AG08395 (cell line): ENCODE results near the gene B4GALT5.
"Not testable (repeated sequence)": the region's sequence is repeated elsewhere in the genome, so short reads cannot be mapped to it uniquely, and the experiment has no call there.

Experiments
- DNase-seq: peaks from one replicate; pipeline ENCODE4 v3.0.0; 2012; ENCODE audit warnings: mixed read lengths, low spot score

The B4GALT5 gene

GRCh38 chr20:49713753-49714712 lies at the start of gene B4GALT5:
Gene B4GALT5, minus strand, starts transcription at chr20:49713878. Its CDS starts 188 bp downstream, at chr20:49713690.
- DNase-seq, result peak; percentile 83

DNA sequence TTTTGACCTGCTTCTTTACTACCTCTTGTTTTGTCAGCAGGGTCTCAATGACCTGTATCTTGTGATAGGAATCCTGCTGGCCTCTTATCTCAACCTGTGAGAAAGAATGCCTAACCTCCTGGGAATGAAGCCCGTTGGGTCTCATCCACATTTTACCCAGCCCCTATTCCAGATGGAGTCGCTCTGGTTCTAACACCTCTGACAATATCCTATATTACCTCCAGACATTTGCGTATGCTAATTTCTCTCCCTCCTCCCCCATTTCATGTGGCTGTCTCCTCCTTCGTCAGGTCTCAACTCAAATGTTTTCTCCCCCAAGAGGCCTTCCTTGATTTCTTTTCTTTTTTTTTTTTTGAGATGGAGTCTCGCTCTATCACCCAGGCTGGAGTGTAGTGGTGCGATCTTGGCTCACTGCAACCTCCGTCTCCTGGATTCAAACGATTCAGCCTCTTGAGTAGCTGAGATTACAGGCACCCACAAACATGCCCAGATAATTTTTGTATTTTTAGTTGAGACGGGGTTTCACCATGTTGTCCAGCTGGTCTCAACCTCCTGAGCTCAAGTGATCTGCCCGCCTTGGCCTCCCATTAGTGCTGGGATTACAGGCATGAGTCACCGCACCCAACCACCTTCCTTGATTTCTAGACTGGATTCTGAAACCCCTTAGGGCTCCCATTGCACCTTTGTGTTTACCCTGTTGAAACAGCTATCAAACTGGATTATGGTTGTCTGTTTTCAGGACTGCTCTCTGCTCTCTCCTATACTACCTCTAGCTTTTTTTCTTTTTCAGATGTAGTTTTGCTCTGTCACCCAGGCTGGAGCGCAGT lies 49.5 kb upstream of the B4GALT5 start:
- no peak for DNase-seq

DNA sequence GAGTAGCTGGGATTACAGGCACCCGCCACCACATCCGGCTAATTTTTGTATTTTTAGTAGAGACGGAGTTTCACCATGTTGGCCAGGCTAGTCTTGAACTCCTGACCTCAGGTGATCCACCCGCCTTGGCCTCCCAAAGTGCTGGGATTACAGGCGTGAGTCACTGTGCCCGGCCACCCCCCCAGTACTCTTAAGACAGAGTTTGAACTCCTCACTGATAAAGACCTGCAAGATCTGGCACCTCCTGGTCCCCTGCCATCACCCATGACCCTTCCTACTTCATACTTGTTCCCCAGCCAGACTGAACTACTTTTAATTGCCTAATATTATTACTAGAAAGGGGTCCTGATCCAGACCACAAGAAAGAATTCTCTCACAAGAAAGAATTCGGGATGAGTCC lies 48.2 kb upstream of the B4GALT5 start:
- not testable (repeated sequence) for DNase-seq

- no peak for DNase-seq
These were observed 45.7 kb upstream of the B4GALT5 start for GRCh38 chr20:49759266-49759950.

GRCh38 chr20:49758781-49759180 lies 45.1 kb upstream of the B4GALT5 start:
- DNase-seq, result no peak

- no peak for DNase-seq
These were observed 43.9 kb upstream of the B4GALT5 start for GRCh38 chr20:49757597-49757996.

- DNase-seq, result no peak
These were observed 42.6 kb upstream of the B4GALT5 start for GRCh38 chr20:49756241-49756640.

- no peak for DNase-seq
These were observed 40.9 kb upstream of the B4GALT5 start for GRCh38 chr20:49754596-49754995.

DNA sequence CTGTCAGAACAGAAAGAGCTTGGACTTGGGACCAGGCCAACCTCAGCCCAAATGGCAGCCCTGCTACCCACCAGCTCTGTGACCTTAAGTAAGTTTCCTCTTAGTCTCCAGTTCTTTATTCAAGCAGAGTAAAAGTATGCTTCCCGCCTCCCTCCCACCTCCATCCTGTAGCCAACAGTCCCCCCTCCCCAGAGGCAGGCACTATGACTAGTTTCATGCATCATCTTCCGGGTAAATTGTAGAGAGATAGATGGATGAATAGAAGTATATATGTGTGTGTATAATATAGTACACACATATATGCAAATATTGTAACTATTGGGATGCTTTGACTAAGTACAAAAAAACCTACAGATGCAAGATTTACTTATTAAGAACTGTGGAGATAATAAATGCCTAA lies 39.5 kb upstream of the B4GALT5 start:
- DNase-seq, result no peak

DNA sequence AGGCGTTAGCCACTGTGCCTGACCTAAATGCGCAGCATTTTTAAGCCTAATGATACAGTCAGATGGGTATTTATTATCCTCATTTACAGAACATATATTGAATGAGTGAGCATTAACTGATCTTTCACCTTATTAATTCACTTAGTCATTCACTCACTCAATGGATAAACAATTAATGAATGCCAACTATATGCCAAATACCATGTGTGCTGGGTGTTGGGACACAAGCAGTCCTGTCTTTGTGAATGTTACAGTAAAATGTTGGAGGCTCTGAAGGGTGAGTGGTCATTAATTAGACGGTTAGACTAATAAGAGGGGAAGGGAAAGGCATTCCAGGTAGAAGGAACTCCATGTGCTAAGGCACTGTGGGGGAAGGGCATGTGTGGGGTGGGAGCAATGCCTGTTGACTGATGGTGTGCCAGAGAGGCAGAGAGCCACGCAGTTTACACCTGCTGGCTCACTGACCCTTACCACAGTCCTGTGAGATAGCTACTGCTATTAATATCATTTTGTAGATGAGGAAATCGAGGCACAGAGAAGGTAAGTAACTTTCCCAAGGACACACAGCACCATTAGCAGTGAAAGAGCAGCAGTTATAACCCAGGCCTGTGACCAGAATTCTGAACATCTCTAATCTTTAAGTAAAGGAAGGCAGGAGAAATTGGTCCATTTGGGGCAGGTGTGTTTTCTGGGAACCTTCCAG lies 38.7 kb upstream of the B4GALT5 start:
- DNase-seq, result no peak

GRCh38 chr20:49751397-49751736 lies 37.7 kb upstream of the B4GALT5 start:
- DNase-seq, result no peak

GRCh38 chr20:49750611-49751396 lies 37.1 kb upstream of the B4GALT5 start:
- DNase-seq, result peak; percentile 31

- DNase-seq, result no peak
These were observed 35.9 kb upstream of the B4GALT5 start for GRCh38 chr20:49749625-49750024.

DNA sequence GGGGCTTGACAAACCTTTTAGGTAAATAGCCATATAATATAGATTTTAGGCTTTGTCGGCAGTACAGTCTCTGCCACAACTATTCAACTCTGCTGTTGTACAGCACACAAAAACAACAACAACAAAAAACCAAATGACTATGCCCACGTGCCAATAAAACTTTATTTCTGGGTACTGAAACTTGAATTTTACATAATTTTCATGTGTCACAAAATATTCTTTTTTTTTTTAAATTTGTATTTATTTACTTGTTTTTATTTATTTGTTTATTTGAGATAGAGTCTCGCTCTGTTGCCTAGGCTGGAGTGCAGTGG lies 34.8 kb upstream of the B4GALT5 start:
- no peak for DNase-seq

- peak; percentile 67 for DNase-seq
These were observed 34.2 kb upstream of the B4GALT5 start for GRCh38 chr20:49747707-49748524.

GRCh38 chr20:49742948-49743347 lies 29.3 kb upstream of the B4GALT5 start:
- no peak for DNase-seq

GRCh38 chr20:49741977-49742376 lies 28.3 kb upstream of the B4GALT5 start:
- DNase-seq, result no peak

DNA sequence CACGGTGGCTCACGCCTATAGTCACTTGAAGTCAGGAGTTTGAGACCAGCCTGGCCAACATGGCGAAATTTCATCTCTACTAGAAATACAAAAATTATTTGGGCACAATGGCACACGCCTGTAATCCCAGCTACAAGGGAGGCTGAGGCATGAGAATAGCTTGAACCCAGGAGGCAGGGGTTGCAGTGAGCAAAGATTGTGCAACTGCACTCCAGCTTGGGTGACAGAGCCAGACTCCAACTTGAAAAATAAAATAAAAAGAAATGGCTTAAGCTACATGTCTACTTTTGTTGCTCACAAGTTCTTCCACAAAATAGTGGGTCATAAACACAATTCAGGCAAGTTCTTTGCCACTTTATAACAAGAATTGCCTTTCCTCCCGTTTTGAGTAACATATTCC lies 27.1 kb upstream of the B4GALT5 start:
- DNase-seq, result no peak

- no peak for DNase-seq
These were observed 25.4 kb upstream of the B4GALT5 start for GRCh38 chr20:49739042-49739441.

- DNase-seq, result no peak
These were observed 23.6 kb upstream of the B4GALT5 start for GRCh38 chr20:49737260-49737659.
